Activated CD4-positive, alpha-beta T cell treated with anti-CD3 and anti-CD28 coated beads, Interleukin-2, amount 10 ng/mL, durations not matched to agents 24 days and 14 days (primary cell): ENCODE measurements around the gene PTPN3. TPM values are rescaled to one million over a fixed set of nuclear protein-coding genes. Genes with fewer than 3 reads are reported as not detected.
A peak's percentile ranks its signal among the peaks of the same experiment; 100 is the strongest.

Source experiments
- DNase-seq: peaks from one replicate; pipeline ENCODE4 v3.0.0; 2022
- H3K27ac Mint-ChIP-seq: one replicate; pipeline ENCODE4 v1.8.0; 2022; ENCODE audit warnings: mild to moderate bottlenecking, mixed read lengths
- H3K27me3 Mint-ChIP-seq: one replicate; pipeline ENCODE4 v1.8.0; 2022; ENCODE audit warnings: mixed read lengths
- H3K36me3 Mint-ChIP-seq: one replicate; pipeline ENCODE4 v1.8.0; 2022; ENCODE audit warnings: low read depth, mild to moderate bottlenecking, mixed read lengths
- H3K4me1 Mint-ChIP-seq: one replicate; pipeline ENCODE4 v1.8.0; 2021; ENCODE audit warnings: mixed read lengths
- H3K4me3 Mint-ChIP-seq: one replicate; pipeline ENCODE4 v1.8.0; 2022; ENCODE audit warnings: mild to moderate bottlenecking, moderate library complexity, mixed read lengths
- H3K9me3 Mint-ChIP-seq: one replicate; pipeline ENCODE4 v1.8.0; 2021; ENCODE audit warnings: mixed read lengths
- intact Hi-C: fragments of 100-400 bp; cut with micrococcal nuclease; formaldehyde crosslinking; loops from one replicate; pipeline ENCODE4 v1.15.1; 2023
- total RNA-seq: library from RNA; stranded (reverse); gene quantifications from 2 replicates; pipeline ENCODE4 v1.2.3, GENCODE V29; 2022

PTPN3 gene
- total RNA-seq, 1 donor from 2014 or later = 3.6 TPM

DNA sequence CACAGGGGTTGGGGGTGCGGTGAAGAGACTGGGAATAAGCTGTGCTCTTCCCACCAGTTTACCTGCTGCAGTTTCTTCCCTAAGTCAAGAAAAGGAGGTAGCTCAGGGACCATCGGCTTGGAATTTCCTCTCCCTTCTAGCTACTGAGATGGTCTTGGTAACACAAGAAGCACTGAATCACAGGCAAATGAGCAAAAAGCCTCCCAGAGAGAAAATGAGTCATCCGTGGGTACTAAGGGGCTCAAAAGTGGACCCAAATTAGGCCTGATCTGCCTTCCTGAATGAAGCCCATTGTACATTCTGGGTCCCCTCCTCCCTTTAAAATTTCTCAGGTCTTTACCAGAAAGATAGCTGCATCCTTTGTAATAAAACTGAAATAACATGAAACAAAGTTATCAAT lies 49.9 kb downstream of the PTPN3 start:
- peak overlapping the region; percentile 88 for H3K27ac Mint-ChIP-seq
- H3K4me3 Mint-ChIP-seq = peak overlapping the region; percentile 57
- intact Hi-C loops = loop anchor here (10.0 kb wide), 1 partner anchor 527 kb away; no protein-coding TSS in a partner anchor
- H3K27me3 Mint-ChIP-seq = peaks cover 6% of the 10 kb centered on the region
- H3K36me3 Mint-ChIP-seq = no peaks in the 10 kb centered on the region
- DNase-seq = no peak
- H3K4me1 Mint-ChIP-seq = peaks cover 27% of the 10 kb centered on the region
- H3K9me3 Mint-ChIP-seq = no peaks in the 10 kb centered on the region

- DNase-seq = peak; percentile 75
- Mint-ChIP-seq H3K27me3 (peaks cover 6% of the 10 kb centered on the region), H3K4me1 (peaks cover 27% of the 10 kb centered on the region), H3K27ac (peak overlapping the region; percentile 88), H3K36me3 (no peaks in the 10 kb centered on the region), H3K4me3 (peak overlapping the region; percentile 57), H3K9me3 (no peaks in the 10 kb centered on the region)
- intact Hi-C loops = loop anchor here (1.0 to 10.0 kb wide), 2 partner anchors 17 to 527 kb away; no protein-coding TSS in a partner anchor
Measured at GRCh38 chr9:109447329-109448076, 50.6 kb downstream of the PTPN3 start.

DNA sequence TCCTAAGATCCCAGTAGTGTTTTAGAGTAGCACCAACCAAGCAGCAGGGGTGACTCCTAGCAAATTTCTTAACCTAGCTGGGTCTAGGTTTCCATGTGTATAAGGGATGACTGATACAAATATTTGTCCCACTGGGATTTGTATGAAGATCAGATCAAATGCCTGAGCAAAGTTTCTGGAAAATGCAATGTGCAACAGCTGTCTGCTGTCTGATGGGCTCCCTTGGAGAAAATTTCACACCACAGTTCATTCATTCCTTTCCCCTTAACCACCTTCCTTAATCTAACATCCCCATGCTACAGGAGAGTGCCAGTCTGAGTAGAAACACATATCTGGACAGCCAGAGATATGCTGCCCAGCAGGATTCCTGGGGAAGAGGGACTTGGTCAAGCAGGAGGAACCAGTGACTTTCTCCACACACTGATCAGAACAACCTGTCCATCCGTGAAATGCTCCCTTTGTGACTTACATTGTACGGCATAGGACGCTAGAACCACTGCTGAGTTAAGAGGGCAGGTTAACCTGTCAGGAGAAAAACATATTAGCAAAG lies 53.3 kb downstream of the PTPN3 start:
- H3K27ac Mint-ChIP-seq = no peak overlapping the region
- H3K27me3 Mint-ChIP-seq = peaks cover 4% of the 10 kb centered on the region
- intact Hi-C loops = loop anchor here (10.0 kb wide), 1 partner anchor 530 kb away; no protein-coding TSS in a partner anchor
- no peak for DNase-seq
- H3K36me3 Mint-ChIP-seq = no peaks in the 10 kb centered on the region
- H3K4me1 Mint-ChIP-seq = peaks cover 40% of the 10 kb centered on the region
- H3K4me3 Mint-ChIP-seq = no peak overlapping the region
- H3K9me3 Mint-ChIP-seq = no peaks in the 10 kb centered on the region

DNA sequence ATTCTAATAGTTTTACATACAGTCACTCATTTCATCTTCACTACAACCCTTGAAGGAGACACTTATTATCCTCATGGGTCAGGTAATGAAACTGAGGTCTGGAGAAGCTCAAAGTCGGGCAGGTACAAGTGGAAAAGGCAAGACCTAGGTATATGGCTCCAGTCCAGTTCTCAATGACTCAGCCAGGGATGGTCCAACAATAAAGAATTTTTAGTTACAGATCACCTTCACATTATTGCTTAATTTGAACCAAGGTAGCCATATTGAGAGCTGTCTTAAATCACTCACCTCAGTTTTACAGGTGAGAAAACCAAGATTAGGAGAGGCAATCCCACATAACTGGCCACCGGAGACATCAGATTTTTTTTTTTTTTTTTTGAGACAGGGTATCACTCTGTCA lies 55.4 kb downstream of the PTPN3 start:
- Mint-ChIP-seq H3K36me3 (no peaks in the 10 kb centered on the region), H3K9me3 (no peaks in the 10 kb centered on the region), H3K4me3 (no peak overlapping the region), H3K27ac (no peak overlapping the region), H3K4me1 (peaks cover 30% of the 10 kb centered on the region), H3K27me3 (peaks cover 12% of the 10 kb centered on the region)
- no peak for DNase-seq
- intact Hi-C loops = loop anchor here (10.0 kb wide), 1 partner anchor 532 kb away; no protein-coding TSS in a partner anchor

DNA sequence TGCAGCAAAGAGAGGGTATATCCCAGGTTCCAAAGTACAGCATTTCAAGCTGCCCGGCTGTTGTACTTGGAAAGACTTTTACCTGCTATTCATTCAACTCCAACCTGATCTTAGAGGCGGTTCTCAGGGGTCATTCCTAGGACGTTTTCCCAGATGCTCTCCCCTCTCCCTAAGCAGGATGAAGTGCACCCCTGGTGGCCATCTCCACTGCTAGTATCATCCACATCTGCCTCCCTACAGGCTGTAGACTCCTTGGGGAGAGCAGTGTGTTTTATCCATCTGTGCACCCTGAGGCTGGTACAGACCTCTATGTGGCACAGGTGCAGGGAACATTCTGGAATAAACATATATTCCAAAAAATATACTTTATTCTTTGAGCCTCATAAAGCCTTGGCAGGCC lies 56.8 kb downstream of the PTPN3 start:
- intact Hi-C loops = loop anchor here (2.0 to 10.0 kb wide), 2 partner anchors 24 to 534 kb away; no protein-coding TSS in a partner anchor
- H3K9me3 Mint-ChIP-seq = no peaks in the 10 kb centered on the region
- H3K36me3 Mint-ChIP-seq = no peaks in the 10 kb centered on the region
- H3K27me3 Mint-ChIP-seq = peaks cover 19% of the 10 kb centered on the region
- peaks cover 18% of the 10 kb centered on the region for H3K4me1 Mint-ChIP-seq
- DNase-seq = no peak
- H3K27ac Mint-ChIP-seq = peak overlapping the region; percentile 83
- no peak overlapping the region for H3K4me3 Mint-ChIP-seq

GRCh38 chr9:109440797-109441287 lies 57.3 kb downstream of the PTPN3 start:
- Mint-ChIP-seq H3K4me3 (no peak overlapping the region), H3K36me3 (no peaks in the 10 kb centered on the region), H3K27ac (peak overlapping the region; percentile 83), H3K27me3 (peaks cover 22% of the 10 kb centered on the region), H3K4me1 (peaks cover 18% of the 10 kb centered on the region), H3K9me3 (no peaks in the 10 kb centered on the region)
- peak; percentile 92 for DNase-seq
- intact Hi-C loops = loop anchor here (1.0 to 10.0 kb wide), 5 partner anchors 23 to 534 kb away; no protein-coding TSS in a partner anchor

DNA sequence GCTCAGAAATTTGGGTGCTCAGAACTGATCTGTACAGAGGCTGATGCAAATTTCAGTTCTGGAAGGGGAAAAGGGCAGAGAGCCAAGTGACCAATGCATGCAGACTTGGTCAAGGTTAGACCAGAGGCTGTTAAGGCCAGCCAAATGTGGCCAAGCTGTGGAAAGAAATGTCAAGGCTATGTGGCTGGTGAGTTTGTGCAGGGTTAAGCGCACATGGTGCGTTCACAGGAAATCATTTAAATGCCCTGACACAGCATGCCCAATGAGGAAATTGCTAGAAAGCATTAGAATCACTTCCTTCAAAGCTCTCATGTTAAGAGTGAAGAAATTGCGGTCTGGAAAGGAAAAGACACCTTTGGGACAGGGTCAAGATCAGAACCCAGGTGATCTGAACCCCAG lies 58.0 kb downstream of the PTPN3 start:
- intact Hi-C loops = loop anchor here (1.0 to 10.0 kb wide), 5 partner anchors 23 to 535 kb away; no protein-coding TSS in a partner anchor
- Mint-ChIP-seq H3K27me3 (peaks cover 23% of the 10 kb centered on the region), H3K27ac (peak overlapping the region; percentile 31), H3K4me3 (no peak overlapping the region), H3K36me3 (no peaks in the 10 kb centered on the region), H3K9me3 (no peaks in the 10 kb centered on the region), H3K4me1 (peaks cover 18% of the 10 kb centered on the region)
- DNase-seq = no peak

GRCh38 chr9:109439378-109440116 lies 58.6 kb downstream of the PTPN3 start:
- no peak overlapping the region for H3K27ac Mint-ChIP-seq
- no peak for DNase-seq
- no peaks in the 10 kb centered on the region for H3K36me3 Mint-ChIP-seq
- H3K27me3 Mint-ChIP-seq = peaks cover 19% of the 10 kb centered on the region
- H3K4me1 Mint-ChIP-seq = peaks cover 16% of the 10 kb centered on the region
- no peaks in the 10 kb centered on the region for H3K9me3 Mint-ChIP-seq
- intact Hi-C loops = loop anchor here (1.0 to 10.0 kb wide), 5 partner anchors 23 to 535 kb away; no protein-coding TSS in a partner anchor
- no peak overlapping the region for H3K4me3 Mint-ChIP-seq

DNA sequence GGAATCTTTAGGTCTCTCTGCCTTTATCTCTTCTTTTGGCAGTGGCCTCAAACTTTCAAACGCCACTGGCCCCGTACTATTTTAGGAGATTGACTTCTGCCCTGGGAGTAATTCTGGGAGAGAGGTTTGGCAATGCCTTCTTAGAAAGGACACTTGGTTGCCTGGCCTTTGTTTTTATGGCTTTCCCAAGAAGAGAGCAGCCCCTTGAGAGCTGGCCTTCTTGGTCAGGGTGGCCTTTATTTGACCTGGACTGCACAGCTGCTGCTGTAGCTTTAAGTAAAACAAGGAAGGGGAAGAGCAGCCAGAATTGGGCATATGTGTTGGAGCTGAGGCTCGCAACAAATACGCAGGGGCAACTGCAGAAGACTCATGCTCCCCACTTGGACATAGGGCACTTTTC lies 60.8 kb downstream of the PTPN3 start:
- H3K27ac Mint-ChIP-seq = no peak overlapping the region
- H3K27me3 Mint-ChIP-seq = peaks cover 19% of the 10 kb centered on the region
- H3K4me1 Mint-ChIP-seq = peaks cover 16% of the 10 kb centered on the region
- no peaks in the 10 kb centered on the region for H3K9me3 Mint-ChIP-seq
- H3K36me3 Mint-ChIP-seq = no peaks in the 10 kb centered on the region
- H3K4me3 Mint-ChIP-seq = no peak overlapping the region
- DNase-seq = no peak
- intact Hi-C loops = no loop called here

DNA sequence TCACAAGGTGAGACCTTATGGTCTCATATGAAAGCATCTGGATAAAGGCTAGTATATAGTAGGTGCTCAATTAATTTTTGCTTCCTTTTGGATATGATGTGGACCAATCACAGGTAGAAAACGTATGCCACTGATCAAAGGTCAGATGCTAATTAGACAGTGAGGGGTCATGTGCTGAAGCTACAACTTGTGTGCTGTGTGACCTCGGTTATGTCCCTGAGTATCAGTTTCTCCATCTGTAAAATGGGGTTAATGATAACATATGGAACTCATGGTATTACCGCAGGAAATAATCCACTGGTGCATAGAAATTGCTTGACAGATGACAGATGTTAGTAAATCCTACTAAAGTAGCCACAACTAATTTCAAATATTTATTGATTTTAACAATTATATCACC lies 62.0 kb downstream of the PTPN3 start:
- DNase-seq = no peak
- no peak overlapping the region for H3K27ac Mint-ChIP-seq
- peaks cover 23% of the 10 kb centered on the region for H3K27me3 Mint-ChIP-seq
- intact Hi-C loops = no loop called here
- no peak overlapping the region for H3K4me3 Mint-ChIP-seq
- no peaks in the 10 kb centered on the region for H3K9me3 Mint-ChIP-seq
- H3K4me1 Mint-ChIP-seq = peaks cover 13% of the 10 kb centered on the region
- no peaks in the 10 kb centered on the region for H3K36me3 Mint-ChIP-seq

DNA sequence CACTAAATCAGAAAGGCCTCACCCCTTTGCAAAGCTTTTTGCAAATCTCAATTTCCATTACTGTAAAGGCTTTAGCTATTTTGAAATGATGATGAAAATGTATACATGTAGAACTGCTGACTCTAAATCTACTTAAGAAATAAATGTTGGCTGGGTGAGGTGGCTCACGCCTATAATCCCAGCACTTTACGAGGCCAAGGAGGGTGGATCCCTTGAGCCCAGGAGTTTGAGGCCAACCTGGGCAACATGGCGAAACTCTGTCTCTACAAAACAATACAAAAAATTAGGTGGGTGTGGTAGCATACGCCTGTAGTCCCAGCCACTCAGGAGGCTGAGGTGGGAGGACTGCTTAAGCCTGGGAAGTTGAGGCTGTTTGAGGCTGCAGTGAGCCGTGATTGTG lies 64.6 kb downstream of the PTPN3 start:
- Mint-ChIP-seq H3K36me3 (no peaks in the 10 kb centered on the region), H3K9me3 (no peaks in the 10 kb centered on the region), H3K4me3 (no peak overlapping the region), H3K27me3 (peaks cover 21% of the 10 kb centered on the region), H3K27ac (no peak overlapping the region), H3K4me1 (no peaks in the 10 kb centered on the region)
- no peak for DNase-seq
- intact Hi-C loops = no loop called here

DNA sequence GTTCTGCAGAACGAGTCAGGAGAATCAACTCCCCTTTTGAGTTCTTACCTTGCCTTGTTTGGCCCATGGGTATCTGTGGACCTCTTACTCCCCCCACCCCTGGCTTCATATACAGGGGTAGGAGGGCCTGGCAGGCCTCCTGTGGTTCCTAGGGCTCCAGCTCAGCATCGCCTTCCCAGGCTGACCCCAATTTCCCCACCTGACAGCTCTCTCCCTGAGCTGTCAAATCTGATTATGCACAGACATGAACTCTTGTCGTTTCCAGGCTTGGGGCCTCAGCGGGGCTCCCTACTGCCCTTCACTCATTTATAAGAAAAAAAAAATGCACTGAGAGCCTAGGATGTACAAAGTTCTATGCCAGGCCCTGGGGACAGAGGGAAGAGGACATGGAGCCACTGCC lies 67.9 kb downstream of the PTPN3 start:
- H3K27me3 Mint-ChIP-seq = peaks cover 16% of the 10 kb centered on the region
- intact Hi-C loops = no loop called here
- no peak overlapping the region for H3K27ac Mint-ChIP-seq
- DNase-seq = no peak
- no peaks in the 10 kb centered on the region for H3K36me3 Mint-ChIP-seq
- H3K4me1 Mint-ChIP-seq = no peaks in the 10 kb centered on the region
- H3K9me3 Mint-ChIP-seq = no peaks in the 10 kb centered on the region
- H3K4me3 Mint-ChIP-seq = no peak overlapping the region

GRCh38 chr9:109428854-109429253 lies 69.3 kb downstream of the PTPN3 start:
- intact Hi-C loops = no loop called here
- Mint-ChIP-seq H3K27me3 (peaks cover 16% of the 10 kb centered on the region), H3K27ac (no peak overlapping the region), H3K36me3 (no peaks in the 10 kb centered on the region), H3K4me3 (no peak overlapping the region), H3K4me1 (no peaks in the 10 kb centered on the region), H3K9me3 (no peaks in the 10 kb centered on the region)
- no peak for DNase-seq

GRCh38 chr9:109427886-109428285 lies 70.2 kb downstream of the PTPN3 start:
- Mint-ChIP-seq H3K27ac (no peak overlapping the region), H3K9me3 (no peaks in the 10 kb centered on the region), H3K4me1 (no peaks in the 10 kb centered on the region), H3K27me3 (peaks cover 16% of the 10 kb centered on the region), H3K36me3 (no peaks in the 10 kb centered on the region), H3K4me3 (no peak overlapping the region)
- no peak for DNase-seq
- intact Hi-C loops = no loop called here
